ENCODE data around the gene XPO4.
"Not testable (repeated sequence)": the region's sequence is repeated elsewhere in the genome, so short reads cannot be mapped to it uniquely, and the experiment has no call there.

XPO4 gene

DNA sequence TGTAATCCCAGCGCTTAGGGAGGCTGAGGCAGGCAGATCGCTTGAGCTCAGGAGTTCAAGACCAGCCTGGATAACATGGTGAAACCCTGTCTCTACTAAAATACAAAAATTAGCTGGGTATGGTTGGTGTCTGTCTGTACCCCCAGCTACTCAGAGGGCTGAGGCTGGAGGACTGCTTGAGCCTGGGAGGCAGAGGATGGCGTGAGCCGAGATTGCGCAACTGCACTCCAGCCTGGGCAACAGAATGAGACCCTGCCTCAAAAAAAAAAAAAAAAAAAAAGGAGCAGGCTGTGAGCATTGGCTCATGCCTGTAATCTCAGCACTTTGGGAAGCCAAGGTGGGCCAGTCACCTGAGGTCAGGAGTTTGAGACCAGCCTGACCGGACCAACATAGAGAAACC is 12.0 kb downstream of the XPO4 start:
- DNase-seq, result not testable (repeated sequence)

DNA sequence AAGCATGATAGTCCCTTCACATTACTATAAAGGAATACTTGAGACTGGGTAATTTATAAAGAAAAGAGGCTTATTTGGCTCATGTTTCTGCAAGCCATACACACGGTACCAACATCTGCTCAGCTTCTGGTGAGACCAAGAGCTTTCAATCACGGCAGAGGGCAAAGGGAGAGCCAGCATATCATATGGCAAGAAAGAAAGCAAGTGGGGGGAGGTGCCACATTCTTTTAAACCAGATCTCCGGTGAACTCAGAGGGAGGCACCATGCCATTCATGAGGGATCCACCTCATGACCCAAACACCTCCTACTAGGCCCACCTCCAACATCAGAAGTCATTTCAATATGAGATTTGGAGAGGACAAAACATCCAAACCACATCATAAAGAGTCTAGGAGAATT is 20.3 kb downstream of the XPO4 start:
- no peak for DNase-seq

DNA sequence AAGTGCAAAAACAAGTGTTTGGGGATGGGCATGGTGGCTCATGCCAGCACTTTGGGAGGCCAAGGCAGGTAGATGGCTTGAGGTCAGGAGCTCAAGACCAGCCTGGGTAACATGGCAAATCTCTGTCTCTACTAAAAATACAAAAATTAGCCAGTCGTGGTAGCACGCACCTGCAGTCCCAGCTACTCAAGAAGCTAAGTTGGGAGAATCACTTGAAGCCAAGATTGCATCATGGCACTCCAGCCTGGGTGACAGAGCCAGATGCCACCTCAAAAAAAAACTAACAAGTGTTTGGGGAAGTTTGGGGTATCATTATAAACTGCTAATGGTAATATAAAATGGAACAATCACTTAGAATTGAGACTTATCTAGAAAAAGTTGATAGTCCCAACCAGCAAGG is 24.6 kb downstream of the XPO4 start:
- no peak for DNase-seq

DNA sequence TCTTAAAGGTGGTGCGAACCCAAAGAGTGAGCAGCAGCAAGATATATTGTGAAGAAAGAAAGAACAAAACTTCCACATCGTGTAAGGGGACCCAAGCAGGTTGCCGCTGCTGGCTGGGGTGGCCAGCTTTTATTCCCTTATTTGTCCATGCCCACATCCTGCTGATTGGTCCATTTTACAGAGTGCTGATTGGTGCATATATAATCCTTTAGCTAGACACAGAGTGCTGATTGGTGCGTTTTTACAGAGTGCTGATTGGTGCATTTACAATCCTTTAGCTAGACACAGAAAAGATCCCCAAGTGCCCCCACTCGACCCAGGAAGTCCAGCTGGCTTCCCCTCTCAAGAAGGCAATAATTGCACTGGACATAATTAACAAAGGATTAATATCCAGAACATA is 25.7 kb downstream of the XPO4 start:
- not testable (repeated sequence) for DNase-seq

DNA sequence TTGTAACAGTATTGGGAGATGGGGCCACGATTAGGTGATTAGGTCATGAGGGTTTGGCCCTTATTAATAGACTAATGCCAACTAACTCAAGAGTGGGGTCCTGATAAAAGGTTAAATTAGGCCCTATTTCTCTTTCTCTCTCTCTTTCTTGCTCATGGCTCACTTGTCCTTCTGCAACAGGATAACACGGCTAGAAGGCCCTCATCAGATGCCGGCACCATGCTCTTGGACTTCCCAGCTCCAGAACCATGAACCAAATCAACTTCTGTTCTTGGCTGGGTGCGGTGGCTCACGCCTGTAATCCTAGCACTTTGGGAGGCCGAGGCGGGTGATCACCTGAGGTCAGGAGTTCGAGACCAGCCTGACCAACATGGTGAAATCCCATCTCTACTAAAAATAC is 28.1 kb downstream of the XPO4 start:
- DNase-seq, result not testable (repeated sequence)

DNA sequence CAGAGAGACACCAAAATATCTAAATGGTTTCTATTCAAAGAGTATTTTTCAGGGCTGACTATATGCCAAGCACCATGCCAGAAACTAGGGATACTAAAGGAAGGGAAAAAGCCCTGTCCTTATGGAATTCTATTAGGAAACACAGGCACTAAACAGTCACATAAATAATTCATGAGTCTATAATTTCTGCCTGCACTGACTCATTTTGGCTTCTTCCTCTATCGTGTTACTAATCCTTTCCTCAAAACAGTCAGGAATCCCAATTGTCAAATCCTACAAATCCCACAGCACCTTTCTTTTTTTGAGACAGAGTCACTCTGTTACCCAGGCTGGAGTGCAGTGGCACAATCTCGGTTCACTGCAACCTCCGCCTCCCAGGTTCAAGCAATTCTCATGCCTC is 29.2 kb downstream of the XPO4 start:
- DNase-seq, result no peak

DNA sequence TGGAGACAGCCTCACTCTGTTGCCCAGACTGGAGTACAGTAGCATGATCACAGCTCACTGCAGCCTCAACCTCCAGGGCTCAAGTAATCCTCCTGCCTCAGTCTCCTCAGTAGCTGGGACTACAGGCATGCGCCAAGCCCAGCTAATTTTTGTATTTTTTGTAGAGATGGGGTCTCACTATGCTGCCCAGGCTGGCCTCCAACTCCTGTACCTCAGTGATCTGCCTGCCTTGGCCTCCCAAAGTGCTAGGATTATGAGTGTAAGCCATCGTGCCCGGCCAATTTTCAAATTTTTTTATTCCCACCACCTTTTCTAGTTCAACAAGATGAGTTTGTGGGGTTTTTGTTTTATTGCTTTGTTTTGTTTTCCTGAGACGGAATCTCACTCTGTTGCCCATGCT is 31.7 kb downstream of the XPO4 start:
- no peak for DNase-seq

DNA sequence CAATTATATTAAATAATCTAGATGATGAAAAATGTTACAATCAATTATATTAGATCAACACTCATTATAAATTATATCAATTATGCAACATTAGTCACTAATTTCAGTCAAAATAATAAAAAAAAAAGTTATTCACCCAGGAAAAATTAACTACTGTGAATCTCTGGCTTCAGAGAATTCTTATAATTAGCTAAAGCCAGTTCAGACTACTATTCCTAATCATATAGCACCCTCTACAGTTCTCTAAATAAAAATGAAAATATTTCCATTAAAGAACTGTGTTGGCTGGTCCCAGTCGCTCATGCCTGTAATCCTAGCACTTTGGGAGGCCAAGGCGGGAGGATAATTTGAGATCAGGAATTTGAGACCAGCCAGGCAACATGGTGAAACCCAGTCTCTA is 33.0 kb downstream of the XPO4 start:
- DNase-seq, result no peak

DNA sequence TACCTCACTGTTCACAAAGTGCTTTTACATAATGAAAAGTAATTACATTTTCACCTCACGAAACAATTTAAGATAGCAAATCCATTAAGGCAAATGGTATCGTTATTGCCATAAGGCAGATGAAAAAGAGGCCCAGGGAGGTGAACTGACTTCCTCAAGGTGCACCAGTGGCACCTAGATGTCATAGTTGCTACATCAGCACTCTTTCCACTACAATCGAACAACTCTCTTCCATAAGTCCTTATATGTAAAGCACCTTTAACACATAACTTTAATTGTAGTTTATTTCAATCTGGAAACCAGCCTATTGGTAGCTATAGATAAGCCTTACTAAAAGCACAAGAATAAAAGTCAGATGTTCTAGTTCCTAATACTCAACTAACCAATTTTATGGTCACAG is 35.1 kb downstream of the XPO4 start:
- no peak for DNase-seq

DNA sequence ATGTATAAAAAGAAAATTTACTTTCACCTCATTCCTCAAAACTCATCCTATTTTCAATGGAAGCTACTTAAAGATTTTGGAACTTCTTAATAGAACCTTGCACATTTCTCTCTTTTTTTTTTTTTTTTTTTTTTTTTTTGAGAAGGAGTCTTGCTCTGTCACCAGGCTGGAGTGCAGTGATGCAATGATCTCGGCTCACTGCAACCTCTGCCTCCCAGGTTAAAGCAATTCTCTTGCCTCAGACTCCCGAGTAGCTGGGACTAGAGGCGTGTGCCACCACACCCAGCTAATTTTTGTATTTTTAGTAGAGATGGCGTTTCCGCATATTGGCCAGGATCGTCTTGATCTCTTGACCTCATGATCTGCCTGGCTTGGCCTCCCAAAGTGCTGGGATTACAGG is 40.9 kb downstream of the XPO4 start:
- not testable (repeated sequence) for DNase-seq

DNA sequence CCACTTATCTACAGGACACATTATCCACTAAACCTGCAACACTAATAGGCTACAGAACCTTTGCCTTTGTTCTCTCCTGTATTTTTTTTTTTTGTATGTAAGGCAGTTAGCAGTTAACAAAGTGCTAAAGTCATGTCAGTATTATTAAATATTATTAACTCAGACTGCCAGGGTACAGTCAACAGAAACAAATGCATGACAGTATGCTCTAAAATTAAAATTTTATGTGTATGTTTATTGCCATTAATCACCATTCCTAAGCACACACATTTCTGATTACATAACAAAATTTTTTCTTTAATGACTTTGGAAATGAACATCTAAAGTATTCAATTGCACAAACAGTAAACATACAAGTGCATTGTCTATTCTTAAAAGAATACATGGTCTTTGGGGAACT is 41.7 kb downstream of the XPO4 start:
- DNase-seq, result no peak

DNA sequence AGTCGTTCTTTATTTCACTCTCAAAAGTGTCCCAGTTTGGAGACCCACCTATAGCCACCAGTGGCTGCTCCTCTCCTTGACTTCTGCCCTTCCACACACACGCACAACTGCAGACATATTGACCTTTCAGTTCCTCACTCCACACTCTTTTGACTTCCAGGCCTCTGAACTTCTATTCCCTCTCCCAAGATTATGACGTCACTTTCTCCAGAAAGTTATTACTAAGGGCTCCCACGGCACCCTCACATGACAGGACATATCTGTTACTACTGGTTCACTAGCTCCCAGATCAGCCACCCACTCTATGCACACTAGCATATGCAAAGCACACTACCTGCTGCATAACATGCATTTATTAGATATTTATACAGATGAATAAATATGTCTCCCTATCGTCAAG is 45.9 kb downstream of the XPO4 start:
- no peak for DNase-seq

DNA sequence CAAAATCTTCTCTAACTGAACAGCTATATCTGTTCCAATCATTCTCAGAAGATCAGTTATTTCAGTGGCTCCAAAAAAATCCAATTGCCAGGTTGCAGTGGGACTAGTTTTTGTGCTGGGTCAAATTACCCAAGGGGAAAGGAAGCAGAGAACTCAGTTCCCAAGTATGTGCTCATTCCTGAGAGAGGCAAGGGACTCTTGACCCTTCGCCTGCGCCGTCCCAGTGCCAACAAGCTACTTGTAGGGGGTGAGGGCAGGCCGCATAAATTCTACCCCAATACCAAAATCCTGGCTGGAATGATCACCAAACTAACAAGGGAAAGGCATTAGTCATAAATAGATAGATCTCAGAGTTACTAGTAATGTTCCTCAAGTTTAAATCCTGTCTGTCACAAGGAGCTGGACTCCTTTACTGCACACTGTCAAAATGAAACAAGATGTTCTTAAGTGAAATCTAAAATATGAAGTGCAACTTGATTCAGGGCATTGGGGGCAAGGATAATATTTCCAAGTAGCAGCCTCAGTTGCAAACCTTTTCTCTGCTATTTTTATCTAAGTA is 50.6 kb downstream of the XPO4 start:
- no peak for DNase-seq

DNA sequence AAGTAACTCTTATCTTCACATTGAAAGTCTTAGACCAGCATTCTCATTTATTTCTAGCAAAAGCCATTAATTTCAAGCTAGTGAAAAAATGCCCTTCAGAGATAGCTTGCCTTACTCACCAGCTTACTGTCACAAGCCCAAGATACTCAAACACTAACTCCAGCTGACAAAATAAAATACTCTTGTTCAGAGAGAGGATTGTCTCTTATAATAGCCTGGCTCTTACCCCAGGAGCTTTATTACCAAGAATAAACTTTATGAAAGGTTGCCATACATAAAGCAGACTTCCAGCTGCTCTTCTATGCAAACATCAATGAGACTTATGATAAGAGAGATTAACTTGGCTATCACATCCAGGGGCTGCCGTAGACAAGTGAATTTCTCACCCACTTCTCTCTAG is 53.6 kb downstream of the XPO4 start:
- no peak for DNase-seq

DNA sequence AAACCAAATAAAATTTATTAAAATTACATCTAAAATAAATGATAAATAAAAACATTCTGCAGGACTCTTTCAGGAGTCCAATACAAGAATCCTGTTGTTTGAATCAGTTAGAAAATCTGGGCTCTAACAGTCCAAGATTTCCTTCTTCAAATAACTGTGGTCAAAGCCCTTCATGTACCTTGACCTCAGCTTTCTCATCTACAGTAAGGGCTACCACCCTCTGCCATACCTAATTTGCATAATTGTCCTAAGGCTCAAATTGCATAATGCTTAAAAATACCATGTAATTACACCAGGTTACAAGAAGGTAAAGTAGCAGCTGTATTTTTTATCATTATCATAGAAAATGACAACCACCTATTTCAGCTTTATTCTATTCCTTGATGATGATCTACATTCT is 54.3 kb downstream of the XPO4 start:
- no peak for DNase-seq

DNA sequence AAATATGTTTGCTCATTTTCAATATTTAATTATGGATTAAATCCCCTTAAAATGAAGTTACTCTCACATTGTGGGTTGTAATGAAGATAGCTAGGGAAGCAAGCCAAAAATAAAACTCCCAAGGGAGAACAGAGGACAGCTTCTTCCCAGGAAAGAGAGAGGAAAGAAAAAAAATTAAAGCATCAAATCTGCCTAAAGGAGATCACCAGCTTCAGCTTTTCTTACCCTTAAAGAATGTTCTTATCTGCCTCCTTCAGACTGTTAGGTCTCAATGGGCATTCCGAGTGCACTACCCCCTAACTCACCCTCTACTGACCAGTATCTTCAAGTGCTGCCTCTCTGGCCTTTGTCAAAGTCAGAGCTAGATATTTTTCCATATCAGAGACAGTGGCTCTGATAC is 55.2 kb downstream of the XPO4 start:
- DNase-seq, result no peak

DNA sequence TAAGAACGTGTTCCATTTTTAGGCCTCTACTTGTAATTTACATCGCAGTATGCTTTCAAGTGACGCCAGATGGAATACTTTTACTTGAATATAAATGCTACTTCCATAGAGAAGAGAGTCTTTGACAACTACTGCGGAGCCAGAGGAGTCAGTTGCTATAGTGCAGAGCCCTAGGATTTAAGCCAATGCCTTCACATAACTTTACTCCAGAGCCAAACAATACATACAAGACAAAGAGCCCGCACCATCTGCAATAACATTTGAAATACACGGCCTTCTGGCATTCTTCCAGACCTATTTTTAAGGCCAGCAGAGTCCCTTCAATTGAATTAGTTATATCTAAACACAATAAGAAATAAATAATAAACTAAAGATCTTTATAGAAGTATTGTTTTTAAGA is 59.4 kb downstream of the XPO4 start:
- no peak for DNase-seq

DNA sequence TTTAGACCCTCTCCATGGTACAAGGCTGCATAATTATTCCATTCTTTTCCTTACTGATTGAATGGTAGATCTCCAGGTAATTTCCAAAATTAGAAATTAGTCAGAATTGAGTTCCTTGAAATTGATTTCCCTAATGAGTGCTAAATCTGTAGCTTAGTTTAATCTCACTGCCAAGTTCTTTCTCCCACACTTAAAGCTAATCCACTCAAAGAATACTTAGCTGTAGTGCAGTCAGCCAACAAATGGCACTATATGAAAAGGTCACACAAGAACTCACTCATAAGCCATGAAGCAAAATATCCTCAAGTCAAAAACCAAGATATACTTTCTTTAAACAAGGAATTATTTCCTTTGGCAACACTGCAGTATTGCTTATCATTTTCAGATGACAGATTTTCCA is 62.0 kb downstream of the XPO4 start:
- DNase-seq, result no peak

DNA sequence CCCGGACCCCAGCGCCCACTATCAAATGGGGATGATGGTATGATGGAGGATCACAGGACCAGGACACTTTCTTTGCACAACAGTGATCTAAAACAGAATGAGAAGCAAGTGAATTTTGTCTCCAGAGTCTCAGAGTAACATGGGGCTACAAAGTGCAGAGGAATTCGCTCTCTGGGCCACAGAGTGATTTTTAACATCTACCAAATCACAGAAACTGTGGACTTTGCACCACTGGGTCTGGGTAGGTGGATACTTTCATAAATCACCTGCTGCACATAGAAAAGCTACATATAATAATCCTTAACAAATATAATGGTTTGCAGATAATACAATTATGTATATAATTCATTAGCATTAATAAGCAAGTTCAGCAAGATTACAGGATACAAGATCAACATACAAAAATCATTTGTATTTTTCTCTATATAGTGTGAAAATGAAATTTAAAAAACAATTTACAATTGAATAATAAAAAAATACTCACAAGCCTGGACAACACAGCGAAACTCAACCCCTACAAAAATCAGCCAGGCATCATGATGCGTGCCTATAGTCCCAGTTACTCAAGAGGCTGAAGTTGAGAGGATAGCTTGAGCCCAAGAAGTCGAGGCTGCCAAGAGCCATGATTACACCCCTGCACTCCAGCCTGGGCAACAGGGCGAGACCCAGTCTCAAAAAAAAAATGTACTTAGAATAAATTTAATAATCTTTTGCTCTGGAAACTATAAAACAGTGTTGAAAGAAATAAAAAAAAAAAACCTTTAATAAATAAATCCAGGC is 68.5 kb downstream of the XPO4 start:
- DNase-seq, result no peak

DNA sequence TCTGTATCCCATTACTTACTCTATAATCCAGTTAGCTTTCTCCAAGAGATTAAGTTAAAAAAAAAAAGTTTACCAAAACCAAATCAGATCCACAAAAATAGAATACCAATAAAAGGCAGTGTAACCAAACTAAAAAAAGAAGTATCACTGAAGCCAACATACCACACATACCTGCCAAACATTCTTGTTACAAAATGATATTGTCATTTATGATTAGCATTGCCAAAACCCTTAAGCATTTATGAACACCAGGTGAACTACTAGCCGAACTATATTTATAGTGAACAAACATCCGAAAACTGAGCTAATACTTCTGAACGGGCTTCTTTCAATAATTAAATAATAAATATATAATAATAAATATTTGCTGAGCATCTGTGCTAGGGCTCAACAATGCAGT is 69.7 kb downstream of the XPO4 start:
- no peak for DNase-seq

DNA sequence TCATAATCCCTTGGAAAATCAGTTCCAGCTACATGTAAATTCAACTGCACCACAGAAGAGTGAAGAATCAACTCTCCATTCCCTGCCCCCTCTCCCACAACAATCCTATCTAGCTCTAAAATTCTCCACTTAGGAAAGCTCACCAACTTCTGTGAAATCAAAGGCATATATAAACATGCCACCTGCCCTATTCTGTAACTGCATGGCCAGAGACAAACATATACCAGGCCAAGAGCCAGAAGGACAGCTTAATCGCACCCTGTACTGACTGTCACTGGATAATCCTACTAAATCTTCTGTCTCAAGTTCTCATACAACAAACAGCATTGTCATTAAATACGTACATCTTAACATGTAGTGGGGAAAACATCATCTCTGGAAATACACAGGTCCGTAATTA is 70.6 kb downstream of the XPO4 start:
- DNase-seq, result no peak

DNA sequence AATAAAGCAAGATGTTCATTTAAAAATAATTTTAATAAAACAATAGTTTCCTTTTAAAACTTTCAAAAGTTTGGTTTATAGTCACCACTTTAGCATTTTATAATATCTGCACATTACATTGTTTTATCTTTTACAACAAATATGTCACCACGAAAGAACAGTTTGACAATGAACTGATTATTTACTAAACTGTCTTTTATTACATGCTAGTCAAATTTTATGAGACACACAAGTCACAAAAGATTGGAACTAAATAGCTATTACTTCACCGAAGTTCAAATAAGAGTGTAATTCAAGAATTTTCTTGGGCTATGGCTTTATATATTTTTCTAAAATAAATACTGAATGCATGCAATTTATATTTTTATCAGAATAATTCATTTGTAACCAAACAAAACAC is 71.3 kb downstream of the XPO4 start:
- no peak for DNase-seq

DNA sequence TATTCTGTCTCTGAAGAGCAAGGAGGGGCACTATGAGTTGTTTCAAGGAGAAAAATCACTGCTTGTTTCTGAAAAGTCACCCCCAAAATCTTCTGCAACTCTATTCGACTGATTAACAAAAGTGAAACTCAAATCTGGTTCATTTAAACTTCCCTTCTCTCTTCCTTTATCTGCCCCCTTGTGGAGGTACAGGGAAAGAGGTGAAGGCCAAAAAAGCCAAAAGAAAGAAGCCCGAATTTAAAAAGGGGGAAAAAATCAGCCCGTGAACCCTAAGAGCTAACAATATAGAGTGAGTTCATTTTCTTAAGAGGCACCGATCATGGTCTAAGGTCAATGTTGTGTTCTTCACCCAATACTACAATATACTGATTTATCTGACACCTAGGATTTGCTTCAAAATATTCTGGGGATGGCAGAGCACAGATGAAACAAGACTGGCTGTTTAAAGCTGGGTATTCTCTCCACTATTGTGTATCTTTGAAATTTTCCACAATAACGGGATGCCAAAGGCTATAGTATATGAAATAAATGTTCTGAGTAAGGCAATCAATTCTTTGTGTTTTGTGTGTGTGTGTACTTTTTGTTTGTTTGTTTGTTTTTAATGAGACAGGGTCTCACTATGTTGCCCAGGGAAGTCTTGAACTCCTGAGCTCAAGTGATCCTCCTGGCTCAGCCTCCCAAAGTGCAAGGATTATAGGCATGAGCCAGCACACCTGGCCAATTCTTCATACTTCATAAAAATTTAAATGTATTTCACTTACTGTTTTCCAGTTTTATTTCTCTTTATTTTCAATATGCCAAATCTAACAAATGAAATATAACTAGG is 73.8 kb downstream of the XPO4 start:
- no peak for DNase-seq

DNA sequence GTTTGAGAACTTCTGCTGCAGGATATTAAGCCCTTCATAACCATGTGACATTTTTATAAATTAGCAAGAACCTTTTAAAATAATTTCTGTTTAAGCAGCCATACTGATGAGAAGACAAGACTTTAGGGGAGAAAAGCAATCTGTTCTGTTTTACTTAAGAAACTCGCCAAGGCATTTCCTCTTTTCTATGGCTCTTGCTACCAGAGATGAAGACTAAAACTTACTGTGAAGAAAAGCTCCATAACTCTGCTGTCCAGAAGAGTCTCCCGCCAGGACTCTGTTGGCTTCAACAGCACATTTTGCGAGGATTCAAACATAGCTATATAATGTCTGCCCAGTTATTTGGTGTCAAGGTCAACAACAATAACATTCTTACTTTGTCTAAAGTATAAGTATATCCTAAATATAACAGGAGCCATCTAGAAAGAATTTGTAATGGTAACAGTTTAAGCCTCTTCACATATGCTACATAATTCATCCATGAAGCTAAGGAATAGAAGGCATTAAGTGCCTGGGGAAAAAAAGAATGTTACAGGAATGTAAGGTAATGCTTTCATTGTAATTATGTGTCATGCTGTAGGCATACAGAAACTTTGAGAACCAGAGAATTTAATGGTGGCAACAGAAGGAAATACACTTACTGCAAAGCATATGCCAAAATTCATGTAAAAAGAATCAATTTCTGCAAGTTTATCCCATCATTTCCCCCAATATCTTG is 75.5 kb downstream of the XPO4 start:
- DNase-seq, result no peak
